GM21723 (cell line): Measurements from ENCODE around the gene DEFB124.
"Not testable (repeated sequence)": the region's sequence is repeated elsewhere in the genome, so short reads cannot be mapped to it uniquely, and the experiment has no call there.

Source experiments
- ATAC-seq: cut with Tn5 transposase; IDR thresholded peaks from one replicate; pipeline ENCODE4 v1.9.1; 2021; ENCODE audit warnings: mild to moderate bottlenecking, moderate library complexity; ENCODE audit not compliant: unreplicated experiment

DEFB124 gene

GRCh38 chr20:31489152-31489551 is 14.2 kb upstream of the DEFB124 start:
- no peak for ATAC-seq

- ATAC-seq: no peak
These were observed 13.2 kb upstream of the DEFB124 start for GRCh38 chr20:31488115-31488514.

- no peak for ATAC-seq
These were observed 10.8 kb upstream of the DEFB124 start for GRCh38 chr20:31485450-31486339.

GRCh38 chr20:31484001-31484400 is 9.1 kb upstream of the DEFB124 start:
- no peak for ATAC-seq

GRCh38 chr20:31476643-31477215 is 1.8 kb upstream of the DEFB124 start:
- ATAC-seq: no peak

GRCh38 chr20:31476294-31476585 is 1.3 kb upstream of the DEFB124 start:
- no peak for ATAC-seq

GRCh38 chr20:31475472-31476293 is 756 bp upstream of the DEFB124 start:
- ATAC-seq: no peak

GRCh38 chr20:31474097-31474436 is 860 bp downstream of the DEFB124 start:
- ATAC-seq: peak; percentile 70

GRCh38 chr20:31473331-31474096 is 1.4 kb downstream of the DEFB124 start:
- peak; percentile 19 for ATAC-seq

- no peak for ATAC-seq
These were observed 2.3 kb downstream of the DEFB124 start for GRCh38 chr20:31472395-31473330.

- not testable (repeated sequence) for ATAC-seq
These were observed 4.0 kb downstream of the DEFB124 start for GRCh38 chr20:31470946-31471345.

- ATAC-seq: no peak
These were observed 20.6 kb downstream of the DEFB124 start for GRCh38 chr20:31454361-31454760.

- ATAC-seq: no peak
These were observed 22.4 kb downstream of the DEFB124 start for GRCh38 chr20:31452575-31452974.

- no peak for ATAC-seq
These were observed 25.2 kb downstream of the DEFB124 start for GRCh38 chr20:31449511-31450414.

- no peak for ATAC-seq
These were observed 28.7 kb downstream of the DEFB124 start for GRCh38 chr20:31446084-31446819.

GRCh38 chr20:31440012-31440659 is 34.8 kb downstream of the DEFB124 start, which contains the start of gene DEFB123:
Gene DEFB123 (plus strand): TSS chr20:31440632. CDS start chr20:31440699, 67 bp downstream.
- no peak for ATAC-seq

GRCh38 chr20:31430568-31431115 is 44.3 kb downstream of the DEFB124 start:
- no peak for ATAC-seq
